Measurements from ENCODE around the gene HES5. TPM values are rescaled to one million over a fixed set of nuclear protein-coding genes. Genes with fewer than 3 reads are reported as not detected.

Gene HES5
- total and polyA plus RNA-seq, 2 of the 13 experiments (the other 11 are each of a cell fraction or from before 2014, with no cell fraction given), result not detected

DNA sequence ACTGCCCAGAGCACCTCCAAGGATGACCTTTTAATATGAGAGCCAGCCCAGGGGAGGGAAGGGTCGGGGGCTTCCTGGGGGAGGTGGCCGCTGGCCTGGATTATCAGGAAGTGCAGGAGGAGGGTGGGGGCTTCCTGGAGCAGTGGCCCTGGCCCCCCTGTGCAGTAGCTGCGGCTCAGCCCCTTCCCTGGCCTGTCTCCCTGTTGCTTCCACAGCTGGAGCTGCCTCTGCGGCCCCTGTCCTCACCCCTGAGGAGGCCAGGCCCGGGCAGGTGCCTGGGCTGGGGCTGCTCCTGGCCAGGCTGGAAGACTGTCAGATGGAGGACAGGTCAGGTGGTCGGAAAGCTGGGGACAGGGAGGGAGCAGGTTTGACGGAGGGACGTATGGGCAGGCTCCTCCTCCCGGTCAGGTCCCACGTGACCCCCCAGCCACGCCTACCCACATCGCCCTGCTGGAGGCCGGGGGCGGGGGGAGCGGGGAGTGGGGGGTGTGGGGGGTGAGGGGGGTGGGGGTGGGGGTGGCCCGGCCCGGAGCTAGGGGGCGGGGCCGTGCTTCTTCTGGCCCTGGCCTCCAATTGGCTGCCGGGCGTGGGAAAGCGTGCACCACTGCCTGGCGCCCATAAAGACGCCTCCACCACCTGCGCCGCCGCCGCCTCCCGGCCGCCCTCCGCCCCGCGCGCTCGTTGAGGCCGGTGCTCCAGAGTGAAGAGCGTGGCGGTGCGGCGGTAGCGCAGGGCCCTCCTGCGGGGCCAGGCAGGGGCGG lies 15.9 kb upstream of the HES5 start (continued):
- TF ChIP-seq ELF1 (CRISPR knock-in tag; IDR thresholded peaks at IDR 0.05) (no peak), REL (CRISPR knock-in tag; conservative IDR thresholded peaks at IDR 0.05) (no peak), MED1 (CRISPR knock-in tag; IDR thresholded peaks at IDR 0.05) (no peak; the same call in 1 of the 2 replicates), ZNF317 (CRISPR knock-in tag; IDR thresholded peaks at IDR 0.05) (no peak), RCOR2 (CRISPR knock-in tag; IDR thresholded peaks at IDR 0.05) (no peak), HOXA7 (CRISPR knock-in tag; IDR thresholded peaks at IDR 0.05) (no peak), TSC22D2 (CRISPR knock-in tag; IDR thresholded peaks at IDR 0.05; ENCODE audit: borderline replicate concordance) (no peak), ZFX (CRISPR knock-in tag; IDR thresholded peaks at IDR 0.05; ENCODE audit: low read depth) (peak; percentile 68), POLR2G (IDR thresholded peaks at IDR 0.05; ENCODE audit: low read depth, low read length) (peak; percentile 78)
- TF ChIP-seq, protein P1, sequence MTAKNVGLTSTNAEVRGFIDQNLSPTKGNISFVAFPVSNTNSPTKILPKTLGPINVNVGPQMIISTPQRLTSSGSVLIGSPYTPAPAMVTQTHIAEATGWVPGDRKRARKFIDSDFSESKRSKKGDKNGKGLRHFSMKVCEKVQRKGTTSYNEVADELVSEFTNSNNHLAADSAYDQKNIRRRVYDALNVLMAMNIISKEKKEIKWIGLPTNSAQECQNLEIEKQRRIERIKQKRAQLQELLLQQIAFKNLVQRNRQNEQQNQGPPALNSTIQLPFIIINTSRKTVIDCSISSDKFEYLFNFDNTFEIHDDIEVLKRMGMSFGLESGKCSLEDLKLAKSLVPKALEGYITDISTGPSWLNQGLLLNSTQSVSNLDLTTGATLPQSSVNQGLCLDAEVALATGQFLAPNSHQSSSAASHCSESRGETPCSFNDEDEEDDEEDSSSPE (CRISPR knock-in tag; IDR thresholded peaks at IDR 0.05), result peak; percentile 59
- TF ChIP-seq, protein P2, sequence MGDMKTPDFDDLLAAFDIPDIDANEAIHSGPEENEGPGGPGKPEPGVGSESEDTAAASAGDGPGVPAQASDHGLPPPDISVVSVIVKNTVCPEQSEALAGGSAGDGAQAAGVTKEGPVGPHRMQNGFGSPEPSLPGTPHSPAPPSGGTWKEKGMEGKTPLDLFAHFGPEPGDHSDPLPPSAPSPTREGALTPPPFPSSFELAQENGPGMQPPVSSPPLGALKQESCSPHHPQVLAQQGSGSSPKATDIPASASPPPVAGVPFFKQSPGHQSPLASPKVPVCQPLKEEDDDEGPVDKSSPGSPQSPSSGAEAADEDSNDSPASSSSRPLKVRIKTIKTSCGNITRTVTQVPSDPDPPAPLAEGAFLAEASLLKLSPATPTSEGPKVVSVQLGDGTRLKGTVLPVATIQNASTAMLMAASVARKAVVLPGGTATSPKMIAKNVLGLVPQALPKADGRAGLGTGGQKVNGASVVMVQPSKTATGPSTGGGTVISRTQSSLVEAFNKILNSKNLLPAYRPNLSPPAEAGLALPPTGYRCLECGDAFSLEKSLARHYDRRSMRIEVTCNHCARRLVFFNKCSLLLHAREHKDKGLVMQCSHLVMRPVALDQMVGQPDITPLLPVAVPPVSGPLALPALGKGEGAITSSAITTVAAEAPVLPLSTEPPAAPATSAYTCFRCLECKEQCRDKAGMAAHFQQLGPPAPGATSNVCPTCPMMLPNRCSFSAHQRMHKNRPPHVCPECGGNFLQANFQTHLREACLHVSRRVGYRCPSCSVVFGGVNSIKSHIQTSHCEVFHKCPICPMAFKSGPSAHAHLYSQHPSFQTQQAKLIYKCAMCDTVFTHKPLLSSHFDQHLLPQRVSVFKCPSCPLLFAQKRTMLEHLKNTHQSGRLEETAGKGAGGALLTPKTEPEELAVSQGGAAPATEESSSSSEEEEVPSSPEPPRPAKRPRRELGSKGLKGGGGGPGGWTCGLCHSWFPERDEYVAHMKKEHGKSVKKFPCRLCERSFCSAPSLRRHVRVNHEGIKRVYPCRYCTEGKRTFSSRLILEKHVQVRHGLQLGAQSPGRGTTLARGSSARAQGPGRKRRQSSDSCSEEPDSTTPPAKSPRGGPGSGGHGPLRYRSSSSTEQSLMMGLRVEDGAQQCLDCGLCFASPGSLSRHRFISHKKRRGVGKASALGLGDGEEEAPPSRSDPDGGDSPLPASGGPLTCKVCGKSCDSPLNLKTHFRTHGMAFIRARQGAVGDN (CRISPR knock-in tag; IDR thresholded peaks at IDR 0.05), result 0 out of 2 replicates have a peak, but pooled peaks have one; percentile 74
- TF ChIP-seq, protein P3, sequence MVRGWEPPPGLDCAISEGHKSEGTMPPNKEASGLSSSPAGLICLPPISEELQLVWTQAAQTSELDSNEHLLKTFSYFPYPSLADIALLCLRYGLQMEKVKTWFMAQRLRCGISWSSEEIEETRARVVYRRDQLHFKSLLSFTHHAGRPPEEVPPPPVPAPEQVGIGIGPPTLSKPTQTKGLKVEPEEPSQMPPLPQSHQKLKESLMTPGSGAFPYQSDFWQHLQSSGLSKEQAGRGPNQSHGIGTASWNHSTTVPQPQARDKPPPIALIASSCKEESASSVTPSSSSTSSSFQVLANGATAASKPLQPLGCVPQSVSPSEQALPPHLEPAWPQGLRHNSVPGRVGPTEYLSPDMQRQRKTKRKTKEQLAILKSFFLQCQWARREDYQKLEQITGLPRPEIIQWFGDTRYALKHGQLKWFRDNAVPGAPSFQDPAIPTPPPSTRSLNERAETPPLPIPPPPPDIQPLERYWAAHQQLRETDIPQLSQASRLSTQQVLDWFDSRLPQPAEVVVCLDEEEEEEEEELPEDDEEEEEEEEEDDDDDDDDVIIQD (CRISPR knock-in tag; IDR thresholded peaks at IDR 0.05; ENCODE audit: low read depth), result no peak
- TF ChIP-seq, protein P4, sequence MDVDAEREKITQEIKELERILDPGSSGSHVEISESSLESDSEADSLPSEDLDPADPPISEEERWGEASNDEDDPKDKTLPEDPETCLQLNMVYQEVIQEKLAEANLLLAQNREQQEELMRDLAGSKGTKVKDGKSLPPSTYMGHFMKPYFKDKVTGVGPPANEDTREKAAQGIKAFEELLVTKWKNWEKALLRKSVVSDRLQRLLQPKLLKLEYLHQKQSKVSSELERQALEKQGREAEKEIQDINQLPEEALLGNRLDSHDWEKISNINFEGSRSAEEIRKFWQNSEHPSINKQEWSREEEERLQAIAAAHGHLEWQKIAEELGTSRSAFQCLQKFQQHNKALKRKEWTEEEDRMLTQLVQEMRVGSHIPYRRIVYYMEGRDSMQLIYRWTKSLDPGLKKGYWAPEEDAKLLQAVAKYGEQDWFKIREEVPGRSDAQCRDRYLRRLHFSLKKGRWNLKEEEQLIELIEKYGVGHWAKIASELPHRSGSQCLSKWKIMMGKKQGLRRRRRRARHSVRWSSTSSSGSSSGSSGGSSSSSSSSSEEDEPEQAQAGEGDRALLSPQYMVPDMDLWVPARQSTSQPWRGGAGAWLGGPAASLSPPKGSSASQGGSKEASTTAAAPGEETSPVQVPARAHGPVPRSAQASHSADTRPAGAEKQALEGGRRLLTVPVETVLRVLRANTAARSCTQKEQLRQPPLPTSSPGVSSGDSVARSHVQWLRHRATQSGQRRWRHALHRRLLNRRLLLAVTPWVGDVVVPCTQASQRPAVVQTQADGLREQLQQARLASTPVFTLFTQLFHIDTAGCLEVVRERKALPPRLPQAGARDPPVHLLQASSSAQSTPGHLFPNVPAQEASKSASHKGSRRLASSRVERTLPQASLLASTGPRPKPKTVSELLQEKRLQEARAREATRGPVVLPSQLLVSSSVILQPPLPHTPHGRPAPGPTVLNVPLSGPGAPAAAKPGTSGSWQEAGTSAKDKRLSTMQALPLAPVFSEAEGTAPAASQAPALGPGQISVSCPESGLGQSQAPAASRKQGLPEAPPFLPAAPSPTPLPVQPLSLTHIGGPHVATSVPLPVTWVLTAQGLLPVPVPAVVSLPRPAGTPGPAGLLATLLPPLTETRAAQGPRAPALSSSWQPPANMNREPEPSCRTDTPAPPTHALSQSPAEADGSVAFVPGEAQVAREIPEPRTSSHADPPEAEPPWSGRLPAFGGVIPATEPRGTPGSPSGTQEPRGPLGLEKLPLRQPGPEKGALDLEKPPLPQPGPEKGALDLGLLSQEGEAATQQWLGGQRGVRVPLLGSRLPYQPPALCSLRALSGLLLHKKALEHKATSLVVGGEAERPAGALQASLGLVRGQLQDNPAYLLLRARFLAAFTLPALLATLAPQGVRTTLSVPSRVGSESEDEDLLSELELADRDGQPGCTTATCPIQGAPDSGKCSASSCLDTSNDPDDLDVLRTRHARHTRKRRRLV (CRISPR knock-in tag; IDR thresholded peaks at IDR 0.05), result no peak
- TF ChIP-seq, protein P5, sequence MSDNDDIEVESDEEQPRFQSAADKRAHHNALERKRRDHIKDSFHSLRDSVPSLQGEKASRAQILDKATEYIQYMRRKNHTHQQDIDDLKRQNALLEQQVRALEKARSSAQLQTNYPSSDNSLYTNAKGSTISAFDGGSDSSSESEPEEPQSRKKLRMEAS (IDR thresholded peaks at IDR 0.05), result peak; percentile 72
- TF ChIP-seq, protein P6, sequence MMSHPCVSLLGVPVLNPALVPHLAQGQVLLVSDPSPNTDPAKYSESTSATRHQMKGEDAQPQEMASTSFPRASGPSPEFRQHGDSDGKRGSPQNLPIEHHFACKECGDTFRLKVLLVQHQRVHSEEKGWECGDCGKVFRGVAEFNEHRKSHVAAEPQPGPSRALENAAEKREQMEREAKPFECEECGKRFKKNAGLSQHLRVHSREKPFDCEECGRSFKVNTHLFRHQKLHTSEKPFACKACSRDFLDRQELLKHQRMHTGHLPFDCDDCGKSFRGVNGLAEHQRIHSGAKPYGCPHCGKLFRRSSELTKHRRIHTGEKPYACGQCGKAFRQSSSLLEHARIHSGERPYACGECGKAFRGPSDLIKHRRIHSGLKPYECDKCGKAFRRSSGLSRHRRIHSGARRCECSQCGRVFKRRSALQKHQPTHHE (CRISPR knock-in tag; IDR thresholded peaks at IDR 0.05; ENCODE audit: borderline replicate concordance), result 0 out of 2 replicates have a peak, but pooled peaks have one; percentile 16

Data from HepG2 (cell line).